Mesothelial cell of epicardium (in vitro differentiated cells): ENCODE measurements around the gene PITPNC1. TPM values are rescaled to one million over a fixed set of nuclear protein-coding genes. Genes with fewer than 3 reads are reported as not detected.

ENCODE experiments used
- DNase-seq, 2 experiments: peaks; one replicate each; pipeline ENCODE4 v3.0.0; 2021; ENCODE audit warnings: low spot score in 2 of 2; ENCODE audit not compliant: unreplicated experiment in 2 of 2
- H3K27ac Mint-ChIP-seq: 2 replicates; pipeline ENCODE4 v1.8.0; 2021; ENCODE audit warnings: mixed read lengths
- H3K27me3 Mint-ChIP-seq: 2 replicates; pipeline ENCODE4 v1.8.0; 2021; ENCODE audit warnings: low read depth, mixed read lengths
- H3K36me3 Mint-ChIP-seq: 2 replicates; pipeline ENCODE4 v1.8.0; 2021; ENCODE audit warnings: mixed read lengths
- H3K4me1 Mint-ChIP-seq: 2 replicates; pipeline ENCODE4 v1.8.0; 2021; ENCODE audit warnings: mixed read lengths
- H3K4me3 Mint-ChIP-seq: 2 replicates; pipeline ENCODE4 v1.8.0; 2021; ENCODE audit warnings: mild to moderate bottlenecking, moderate library complexity, mixed read lengths
- H3K9me3 Mint-ChIP-seq: 2 replicates; pipeline ENCODE4 v1.8.0; 2021; ENCODE audit warnings: mixed read lengths
- CTCF ChIP-seq: fragments of 200-600 bp; sonication (generic); IDR thresholded peaks from one replicate; pipeline ENCODE4 v1.5.0; 2021; ENCODE audit warnings: antibody characterized with exemption; ENCODE audit not compliant: unreplicated experiment
- total RNA-seq: library from RNA; stranded (reverse); gene quantifications from 3 replicates; pipeline ENCODE4 v1.2.1, GENCODE V29; 2021

The PITPNC1 gene
- total RNA-seq, 1 donor from 2014 or later, result 19.9 TPM

- Mint-ChIP-seq H3K4me1 (no peaks in the 10 kb centered on the region), H3K27me3 (no peaks in the 10 kb centered on the region), H3K9me3 (peaks cover 20% of the 10 kb centered on the region), H3K36me3 (peaks cover 10% of the 10 kb centered on the region), H3K4me3 (no peak overlapping the region), H3K27ac (no peak overlapping the region)
- no peak for TF ChIP-seq CTCF
- DNase-seq, result no peak
These were observed 81.1 kb downstream of the PITPNC1 start for GRCh38 chr17:67458203-67458602.

DNA sequence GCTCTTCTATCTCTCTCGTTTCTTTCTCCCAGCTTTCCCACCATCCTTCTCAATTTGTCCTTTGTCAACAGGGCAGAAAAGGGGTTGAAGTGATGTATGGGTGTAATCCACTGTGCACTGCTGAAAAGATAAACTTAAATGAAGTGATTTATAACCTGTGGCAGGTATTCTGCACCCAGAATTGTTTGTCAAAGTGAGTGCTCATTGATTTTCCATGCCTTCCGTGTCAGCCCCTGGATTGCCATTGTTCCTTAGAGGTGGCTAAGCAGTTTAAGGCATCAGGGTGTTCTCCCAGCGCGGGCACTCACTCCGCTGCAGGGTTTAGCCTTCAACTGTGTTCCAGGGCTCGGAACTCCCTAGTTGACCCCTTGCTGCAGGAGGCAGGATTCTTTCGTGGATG, 82.9 kb downstream of the PITPNC1 start:
- Mint-ChIP-seq H3K27ac (no peak overlapping the region), H3K4me3 (no peak overlapping the region), H3K9me3 (peaks cover 20% of the 10 kb centered on the region), H3K4me1 (no peaks in the 10 kb centered on the region), H3K27me3 (no peaks in the 10 kb centered on the region), H3K36me3 (peaks cover 10% of the 10 kb centered on the region)
- no peak for DNase-seq
- TF ChIP-seq CTCF, result no peak

GRCh38 chr17:67461228-67461780, 84.2 kb downstream of the PITPNC1 start:
- H3K9me3 Mint-ChIP-seq, result peaks cover 20% of the 10 kb centered on the region
- no peaks in the 10 kb centered on the region for H3K4me1 Mint-ChIP-seq
- H3K4me3 Mint-ChIP-seq, result no peak overlapping the region
- peaks cover 10% of the 10 kb centered on the region for H3K36me3 Mint-ChIP-seq
- H3K27ac Mint-ChIP-seq, result peak overlapping the region; percentile 60
- DNase-seq, result no peak
- TF ChIP-seq CTCF, result no peak
- no peaks in the 10 kb centered on the region for H3K27me3 Mint-ChIP-seq

GRCh38 chr17:67461876-67462275, 84.8 kb downstream of the PITPNC1 start:
- H3K36me3 Mint-ChIP-seq, result peaks cover 10% of the 10 kb centered on the region
- no peak for DNase-seq
- H3K9me3 Mint-ChIP-seq, result peaks cover 19% of the 10 kb centered on the region
- no peak overlapping the region for H3K27ac Mint-ChIP-seq
- no peaks in the 10 kb centered on the region for H3K4me1 Mint-ChIP-seq
- no peaks in the 10 kb centered on the region for H3K27me3 Mint-ChIP-seq
- no peak for TF ChIP-seq CTCF
- H3K4me3 Mint-ChIP-seq, result no peak overlapping the region

- DNase-seq, result no peak
- peak overlapping the region; percentile 47 for H3K27ac Mint-ChIP-seq
- H3K4me1 Mint-ChIP-seq, result peaks cover 15% of the 10 kb centered on the region
- no peaks in the 10 kb centered on the region for H3K36me3 Mint-ChIP-seq
- no peaks in the 10 kb centered on the region for H3K27me3 Mint-ChIP-seq
- H3K4me3 Mint-ChIP-seq, result no peak overlapping the region
- H3K9me3 Mint-ChIP-seq, result no peaks in the 10 kb centered on the region
- no peak for TF ChIP-seq CTCF
These were observed 89.2 kb downstream of the PITPNC1 start for GRCh38 chr17:67466251-67466796.
